GM12874 (cell line): Measurements from ENCODE around the gene GAPDH.

ENCODE experiments used
- TF ChIP-seq, protein P1 (sequence below): IDR thresholded peaks from 2 replicates; pipeline ENCODE4 v1.5.1; 2011; ENCODE audit warnings: low read depth, mild to moderate bottlenecking, control low read depth, low read length, moderate library complexity; ENCODE audit not compliant: insufficient read depth

GAPDH gene

DNA sequence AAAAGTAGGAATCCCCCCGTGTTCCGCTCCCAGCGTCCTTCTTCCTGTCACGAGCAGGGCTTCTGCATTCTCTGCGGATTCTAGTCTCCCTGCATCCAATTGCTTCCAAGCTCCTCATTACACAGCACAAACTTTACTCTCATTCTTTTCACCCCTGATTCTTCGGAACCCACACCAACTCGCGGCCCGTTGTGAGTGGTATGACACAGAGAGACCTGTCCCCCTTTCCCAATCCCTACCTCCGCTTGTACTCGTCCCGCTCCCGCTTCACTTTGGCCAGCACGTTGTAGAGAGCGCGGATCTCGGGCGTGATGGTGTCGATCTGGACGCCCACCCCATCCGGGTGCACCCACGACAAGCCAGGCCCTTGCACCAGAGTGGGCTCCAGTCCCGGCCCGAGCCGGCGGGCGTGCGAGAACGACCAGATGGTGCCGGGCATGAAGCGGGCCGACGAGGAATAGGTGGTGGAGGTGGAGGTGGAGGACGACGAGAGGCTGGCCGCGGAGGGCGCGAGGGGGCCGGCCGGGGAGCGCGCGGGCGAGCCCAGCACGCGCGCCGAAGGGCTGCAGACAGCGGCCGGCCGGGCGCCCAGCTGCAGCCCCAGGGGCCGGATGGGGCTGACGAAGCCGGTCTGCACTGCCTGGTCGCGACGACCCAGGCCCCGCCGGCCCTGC lies 20.8 kb downstream of the GAPDH start:
- TF ChIP-seq, protein P1, sequence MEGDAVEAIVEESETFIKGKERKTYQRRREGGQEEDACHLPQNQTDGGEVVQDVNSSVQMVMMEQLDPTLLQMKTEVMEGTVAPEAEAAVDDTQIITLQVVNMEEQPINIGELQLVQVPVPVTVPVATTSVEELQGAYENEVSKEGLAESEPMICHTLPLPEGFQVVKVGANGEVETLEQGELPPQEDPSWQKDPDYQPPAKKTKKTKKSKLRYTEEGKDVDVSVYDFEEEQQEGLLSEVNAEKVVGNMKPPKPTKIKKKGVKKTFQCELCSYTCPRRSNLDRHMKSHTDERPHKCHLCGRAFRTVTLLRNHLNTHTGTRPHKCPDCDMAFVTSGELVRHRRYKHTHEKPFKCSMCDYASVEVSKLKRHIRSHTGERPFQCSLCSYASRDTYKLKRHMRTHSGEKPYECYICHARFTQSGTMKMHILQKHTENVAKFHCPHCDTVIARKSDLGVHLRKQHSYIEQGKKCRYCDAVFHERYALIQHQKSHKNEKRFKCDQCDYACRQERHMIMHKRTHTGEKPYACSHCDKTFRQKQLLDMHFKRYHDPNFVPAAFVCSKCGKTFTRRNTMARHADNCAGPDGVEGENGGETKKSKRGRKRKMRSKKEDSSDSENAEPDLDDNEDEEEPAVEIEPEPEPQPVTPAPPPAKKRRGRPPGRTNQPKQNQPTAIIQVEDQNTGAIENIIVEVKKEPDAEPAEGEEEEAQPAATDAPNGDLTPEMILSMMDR: no peak

DNA sequence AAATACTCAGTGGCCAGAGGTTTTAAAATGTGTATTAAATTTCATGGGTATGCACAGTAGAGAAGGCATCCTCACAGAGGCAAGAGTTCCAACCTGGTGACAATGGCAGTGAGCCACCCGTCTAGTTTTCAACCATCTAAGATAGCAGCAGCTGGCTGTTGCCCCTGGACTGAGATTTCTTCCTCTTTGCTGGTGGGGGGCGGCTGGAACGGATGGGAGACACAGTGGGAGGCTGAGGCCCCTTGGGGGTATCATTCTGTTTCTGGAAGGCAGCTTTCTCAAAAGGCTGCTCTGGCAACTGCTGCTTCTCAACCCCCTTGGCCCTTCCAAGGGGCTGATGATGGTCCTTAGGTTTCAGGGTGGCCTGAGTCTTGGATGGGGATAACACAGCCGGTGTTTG lies 22.5 kb downstream of the GAPDH start:
- TF ChIP-seq, protein P1: no peak

DNA sequence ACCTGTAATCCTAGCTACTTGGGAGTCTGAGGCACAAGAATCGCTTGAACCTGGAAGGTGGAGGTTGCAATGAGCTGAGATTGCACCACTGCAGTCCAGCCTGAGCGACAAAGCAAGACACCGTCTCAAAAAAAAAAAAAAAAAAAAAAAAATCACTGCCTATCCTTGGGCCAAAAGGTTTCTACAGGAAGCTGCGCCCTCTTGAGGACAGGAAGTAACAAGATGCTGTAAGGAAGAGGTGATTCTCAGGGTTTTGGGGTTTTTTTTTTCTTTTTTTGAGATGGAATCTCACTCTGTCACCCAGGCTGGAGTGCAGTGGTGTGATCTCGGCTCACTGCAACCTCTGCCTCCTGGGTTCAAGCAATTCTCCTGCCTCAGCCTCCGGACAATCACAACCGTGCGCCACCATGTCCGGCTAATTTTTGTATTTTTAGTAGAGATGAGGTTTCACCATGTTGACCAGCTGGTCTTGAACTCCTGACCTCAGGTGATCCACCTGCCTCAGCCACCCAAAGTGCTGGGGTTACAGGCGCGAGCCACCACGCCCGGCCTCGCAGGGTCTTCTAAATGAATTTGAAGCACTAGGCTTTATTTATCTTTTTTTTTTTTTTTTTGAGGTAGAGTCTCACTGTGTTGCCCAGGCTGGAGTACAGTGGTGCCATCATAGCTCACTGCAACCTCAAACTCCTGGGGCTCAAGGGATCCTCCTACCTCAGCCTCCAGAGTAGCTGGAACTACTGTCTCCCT lies 23.9 kb downstream of the GAPDH start:
- TF ChIP-seq, protein P1: peak; percentile 47; the same call in 1 of the 2 replicates

DNA sequence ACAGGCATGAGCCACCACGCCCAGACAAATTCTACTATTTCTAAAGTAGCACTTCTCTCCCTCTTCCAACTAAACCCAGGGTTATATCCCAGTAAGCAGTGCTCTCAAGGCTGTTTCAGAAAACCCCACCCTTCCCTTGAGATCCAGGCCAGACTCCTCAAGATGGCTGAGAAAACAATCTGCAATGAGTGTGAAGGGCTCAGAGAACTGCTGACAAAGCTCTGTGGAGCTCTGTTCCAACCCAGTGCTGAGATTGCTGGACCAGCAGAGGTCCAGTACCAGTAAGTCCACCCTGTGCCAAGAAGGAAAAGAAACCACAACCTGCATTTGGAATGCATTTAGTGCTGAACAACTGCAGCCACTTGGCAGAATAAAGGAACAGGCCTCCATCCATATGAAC lies 25.2 kb downstream of the GAPDH start:
- TF ChIP-seq, protein P1: no peak

DNA sequence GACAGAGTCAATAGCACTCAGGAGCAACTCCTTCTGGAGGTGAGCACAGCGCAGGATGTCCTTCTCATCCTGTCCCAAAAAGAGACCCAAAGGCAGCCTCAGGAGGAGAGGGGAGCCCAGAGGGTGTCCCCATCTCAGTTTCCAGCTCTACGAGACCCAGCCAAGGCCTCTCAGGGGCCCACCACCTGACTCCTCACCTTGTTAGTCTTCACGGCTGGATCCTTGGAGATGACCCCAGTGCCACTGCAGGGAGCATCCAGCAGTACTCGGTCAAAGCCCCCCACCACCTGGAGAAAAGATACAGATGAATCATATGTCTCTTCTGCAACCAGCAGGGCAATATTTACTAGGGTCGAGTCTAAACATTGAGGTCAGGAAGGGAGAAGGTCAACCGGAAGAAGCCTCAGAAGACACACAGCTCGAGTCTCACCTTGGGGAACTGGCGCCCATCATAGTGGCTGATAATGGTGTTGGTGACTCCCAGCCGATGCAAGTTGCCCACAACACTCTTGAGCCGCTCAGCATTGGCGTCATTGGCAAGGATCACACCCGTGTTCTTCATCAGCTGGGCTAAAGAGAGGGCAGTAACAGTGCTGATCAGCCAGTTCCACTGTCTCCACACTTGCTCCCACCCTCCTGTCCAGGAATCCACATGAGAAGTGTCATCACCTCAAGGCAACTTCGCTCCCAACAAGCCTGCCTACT lies 26.3 kb downstream of the GAPDH start:
- TF ChIP-seq, protein P1: no peak

DNA sequence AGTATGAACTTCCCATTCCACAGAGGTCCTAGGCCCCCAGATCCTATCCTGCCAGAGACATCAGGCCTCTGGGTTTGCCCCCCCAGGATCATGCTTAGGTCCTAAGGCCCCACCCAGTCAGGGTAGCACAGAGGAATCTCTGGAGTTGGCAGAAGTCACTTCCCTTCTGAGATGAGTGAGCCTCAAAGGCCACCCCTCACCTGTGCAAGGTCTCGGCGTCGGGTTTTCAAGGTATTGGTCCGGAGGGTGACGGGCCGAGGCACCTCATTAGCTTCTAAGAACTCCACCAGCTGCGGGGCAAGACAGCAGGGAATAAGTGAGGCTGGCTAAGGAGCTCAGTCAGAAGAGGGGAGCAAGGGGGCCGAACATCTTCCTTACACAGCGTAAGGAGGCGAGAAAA lies 28.6 kb downstream of the GAPDH start:
- TF ChIP-seq, protein P1: no peak

DNA sequence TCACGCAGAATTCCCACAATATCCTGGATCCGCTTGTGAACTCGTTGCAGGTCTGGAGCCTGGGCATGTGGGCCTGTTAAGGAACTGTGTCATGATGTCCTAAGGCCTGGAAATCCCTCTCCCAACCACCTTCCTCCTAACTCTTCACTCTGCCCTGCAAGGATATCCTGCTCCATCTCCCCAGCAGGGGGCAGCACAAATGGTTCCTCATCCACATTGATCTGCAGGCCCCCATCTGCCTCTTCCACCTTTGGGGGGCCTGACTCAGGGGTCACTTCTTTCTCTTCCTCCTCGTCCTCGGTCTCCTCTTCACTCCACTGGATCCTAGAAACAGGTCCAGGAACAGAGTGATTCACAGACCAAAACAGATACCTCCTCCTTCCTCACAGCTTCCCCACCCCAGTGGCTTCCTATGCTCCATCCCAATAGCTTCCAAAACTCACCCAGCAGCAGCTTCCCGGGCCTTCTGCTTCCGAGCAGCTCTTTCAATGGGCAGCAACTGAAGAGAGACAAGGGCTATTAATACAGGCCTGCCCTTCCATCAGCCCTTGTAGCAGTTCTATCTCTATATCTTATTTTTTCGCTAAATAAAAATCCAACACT lies 29.2 kb downstream of the GAPDH start:
- TF ChIP-seq, protein P1: peak; percentile 81
